H9 (cell line): ENCODE data around the gene GRK3. TPM values are rescaled to one million over a fixed set of nuclear protein-coding genes. Genes with fewer than 3 reads are reported as not detected.

Experiments used
- DNase-seq: peaks from one replicate; pipeline ENCODE4 v3.0.0-alpha.2; 2017
- H2AFZ ChIP-seq: one replicate; pipeline ENCODE4 v1.6.1; 2013; ENCODE audit warnings: mild to moderate bottlenecking, low read length, control low read depth, moderate library complexity
- H2AK5ac ChIP-seq: 2 replicates; pipeline ENCODE4 v1.6.1; 2013; ENCODE audit warnings: low read length, control low read depth, mixed read lengths; ENCODE audit not compliant: insufficient read length
- H2BK120ac ChIP-seq: one replicate; pipeline ENCODE4 v1.6.1; 2013; ENCODE audit warnings: low read depth, mild to moderate bottlenecking, low read length, control low read depth, inconsistent platforms; ENCODE audit not compliant: poor library complexity, severe bottlenecking
- H2BK12ac ChIP-seq: 2 replicates; pipeline ENCODE4 v1.6.1; 2013; ENCODE audit warnings: low read length, control low read depth, mixed read lengths, low read depth; ENCODE audit not compliant: insufficient read length
- H2BK15ac ChIP-seq: 2 replicates; pipeline ENCODE4 v1.6.1; 2013; ENCODE audit warnings: low read depth, low read length, control low read depth
- H2BK20ac ChIP-seq: one replicate; pipeline ENCODE4 v1.6.1; 2013; ENCODE audit warnings: low read depth, mild to moderate bottlenecking, low read length, control low read depth, inconsistent platforms; ENCODE audit not compliant: poor library complexity, severe bottlenecking
- H2BK5ac ChIP-seq: 2 replicates; pipeline ENCODE4 v1.6.1; 2013; ENCODE audit warnings: low read length, control low read depth, mixed read lengths; ENCODE audit not compliant: insufficient read length
- H3K14ac ChIP-seq: 2 replicates; pipeline ENCODE4 v1.6.1; 2013; ENCODE audit warnings: low read length, control low read depth; ENCODE audit not compliant: insufficient read depth
- H3K18ac ChIP-seq: 2 replicates; pipeline ENCODE4 v1.6.1; 2013; ENCODE audit warnings: low read depth, mild to moderate bottlenecking, mixed read lengths, low read length, control low read depth; ENCODE audit not compliant: insufficient read length
- H3K23ac ChIP-seq: 2 replicates; pipeline ENCODE4 v1.6.1; 2013; ENCODE audit warnings: low read length, control low read depth, mixed read lengths, low read depth; ENCODE audit not compliant: insufficient read length
- H3K23me2 ChIP-seq: 2 replicates; pipeline ENCODE4 v1.6.1; 2013; ENCODE audit warnings: low read depth, mild to moderate bottlenecking, mixed read lengths, low read length, control low read depth; ENCODE audit not compliant: insufficient read length, poor library complexity, severe bottlenecking
- H3K27ac ChIP-seq: 2 replicates; pipeline ENCODE4 v1.5.1; 2013; ENCODE audit warnings: low read length, control low read depth, mixed read lengths, low read depth; ENCODE audit not compliant: insufficient read length
- H3K27me3 ChIP-seq: 2 replicates; pipeline ENCODE4 v1.6.1; 2013; ENCODE audit warnings: low read length, control low read depth, inconsistent platforms; ENCODE audit not compliant: insufficient read depth
- H3K4ac ChIP-seq: 2 replicates; pipeline ENCODE4 v1.6.1; 2013; ENCODE audit warnings: low read depth, mild to moderate bottlenecking, control low read depth, inconsistent platforms, low read length, moderate library complexity
- H3K4me1 ChIP-seq: 2 replicates; pipeline ENCODE4 v1.6.1; 2013; ENCODE audit warnings: low read length, control low read depth, inconsistent platforms; ENCODE audit not compliant: insufficient read depth
- H3K4me2 ChIP-seq: 2 replicates; pipeline ENCODE4 v1.6.1; 2013; ENCODE audit warnings: low read length, control low read depth, mixed read lengths; ENCODE audit not compliant: insufficient read length, insufficient read depth
- H3K56ac ChIP-seq: 2 replicates; pipeline ENCODE4 v1.6.1; 2013; ENCODE audit warnings: low read depth, mild to moderate bottlenecking, mixed read lengths, low read length, control low read depth; ENCODE audit not compliant: insufficient read length
- H3K79me1 ChIP-seq: 2 replicates; pipeline ENCODE4 v1.6.1; 2013; ENCODE audit warnings: low read depth, mild to moderate bottlenecking, moderate library complexity, low read length, control low read depth, inconsistent platforms; ENCODE audit not compliant: insufficient read depth, poor library complexity, severe bottlenecking
- H3K79me2 ChIP-seq: 2 replicates; pipeline ENCODE4 v1.6.1; 2013; ENCODE audit warnings: low read length, control low read depth, inconsistent platforms; ENCODE audit not compliant: insufficient read depth
- H3K9ac ChIP-seq: 2 replicates; pipeline ENCODE4 v1.6.1; 2013; ENCODE audit warnings: low read length, control low read depth, mixed read lengths; ENCODE audit not compliant: insufficient read length; ENCODE audit errors: extremely low read depth
- H3K9me3 ChIP-seq: one replicate; pipeline ENCODE4 v1.6.1; 2013; ENCODE audit warnings: low read depth, low read length, inconsistent platforms; ENCODE audit not compliant: control insufficient read depth
- H3T11ph ChIP-seq: one replicate; pipeline ENCODE4 v1.6.1; 2013; ENCODE audit warnings: mild to moderate bottlenecking, low read length, control low read depth, inconsistent platforms
- H4K20me1 ChIP-seq: one replicate; pipeline ENCODE4 v1.6.1; 2013; ENCODE audit not compliant: control insufficient read depth, insufficient read length, insufficient read depth
- H4K5ac ChIP-seq: 2 replicates; pipeline ENCODE4 v1.6.1; 2013; ENCODE audit warnings: low read depth, mild to moderate bottlenecking, mixed read lengths, low read length, control low read depth; ENCODE audit not compliant: insufficient read length
- H4K8ac ChIP-seq: replicated peaks from 2 replicates; pipeline ENCODE4 v1.6.1; 2013; ENCODE audit warnings: low read length, control low read depth, mixed read lengths, low read depth; ENCODE audit not compliant: insufficient read length
- H4K91ac ChIP-seq: 2 replicates; pipeline ENCODE4 v1.6.1; 2013; ENCODE audit warnings: low read depth, mild to moderate bottlenecking, moderate library complexity, mixed read lengths, low read length, control low read depth; ENCODE audit not compliant: insufficient read length
- H3K27ac Mint-ChIP-seq, 3 experiments: 2 replicates in 2 of 3; 3 replicates in 1 of 3; pipeline ENCODE4 v1.8.0; 2020 to 2021; ENCODE audit warnings: mixed read lengths in 3 of 3, mild to moderate bottlenecking in 1 of 3, moderate library complexity in 1 of 3
- H3K27me3 Mint-ChIP-seq: 2 replicates; pipeline ENCODE4 v1.8.0; 2021; ENCODE audit warnings: low read depth, mild to moderate bottlenecking, moderate library complexity, mixed read lengths
- H3K36me3 Mint-ChIP-seq, 3 experiments: 2 replicates in 2 of 3; 3 replicates in 1 of 3; pipeline ENCODE4 v1.8.0; 2020 to 2021; ENCODE audit warnings: low read depth in 3 of 3, mixed read lengths in 3 of 3; ENCODE audit not compliant: insufficient read depth in 1 of 3
- H3K4me1 Mint-ChIP-seq, 2 experiments: 2 replicates each; pipeline ENCODE4 v1.8.0; 2020; ENCODE audit warnings: mixed read lengths in 2 of 2
- H3K4me3 Mint-ChIP-seq, 2 experiments: 2 replicates in 1 of 2; 3 replicates in 1 of 2; pipeline ENCODE4 v1.8.0; 2020 to 2021; ENCODE audit warnings: mild to moderate bottlenecking in 2 of 2, mixed read lengths in 2 of 2, moderate library complexity in 1 of 2
- H3K9me3 Mint-ChIP-seq, 2 experiments: 2 replicates in 1 of 2; 3 replicates in 1 of 2; pipeline ENCODE4 v1.8.0; 2020; ENCODE audit warnings: mild to moderate bottlenecking in 2 of 2, mixed read lengths in 2 of 2, moderate library complexity in 1 of 2
- WGBS: extraction: QIAGEN DNeasy Blood & Tissue Kit; methylation state at CpG from one replicate; pipeline ENCODE4 v1.1.7; 2013; ENCODE audit warnings: missing lambda C conversion rate, low lambda C conversion rate, mixed read lengths; ENCODE audit not compliant: insufficient read length; ENCODE audit errors: extremely low coverage; 5-methylcytosine and 5-hydroxymethylcytosine counted together
- total RNA-seq: library from RNA; stranded (reverse); gene quantifications from 2 replicates; pipeline ENCODE4 v1.2.1, GENCODE V29; 2021
- TF ChIP-seq, protein P1 (sequence below): fragments of 200-600 bp; sonication (generic); conservative IDR thresholded peaks from 3 replicates; pipeline ENCODE4 v1.8.0; 2021; ENCODE audit warnings: antibody characterized with exemption, mild to moderate bottlenecking

The GRK3 gene
- total RNA-seq, 1 experiment from 2014 or later, result 23.9 TPM

DNA sequence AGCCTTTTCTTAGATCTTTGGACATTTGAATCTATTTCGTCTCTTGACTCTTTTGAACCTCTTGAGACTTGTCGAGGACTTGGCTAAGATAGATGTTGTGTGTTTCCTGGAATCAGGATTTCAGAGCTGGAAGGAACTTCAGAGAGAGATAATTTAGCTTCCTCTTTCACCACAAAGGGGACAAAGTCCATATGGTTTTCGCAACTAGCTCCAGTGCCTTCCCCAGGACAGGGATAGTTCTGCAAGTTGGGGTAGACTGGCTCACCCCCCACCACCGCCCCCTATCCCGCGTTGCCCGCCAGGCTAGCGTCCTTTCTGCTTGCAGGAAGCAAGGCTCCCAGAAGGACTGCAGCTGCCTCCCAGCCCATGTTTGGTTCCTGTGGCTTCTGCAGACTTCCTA, 101.8 kb downstream of the GRK3 start:
- Histone ChIP-seq H3K18ac (no peak overlapping the region), H2AFZ (no peak overlapping the region), H3K27me3 (no peaks in the 10 kb centered on the region), H3K79me2 (no peaks in the 10 kb centered on the region), H3K23ac (no peak overlapping the region), H3K27ac (no peak overlapping the region), H3K56ac (no peak overlapping the region), H4K91ac (no peak overlapping the region), H2BK20ac (no peak overlapping the region), H3K14ac (no peak overlapping the region), H3K79me1 (no peaks in the 10 kb centered on the region), H2BK15ac (no peak overlapping the region), H2BK120ac (no peak overlapping the region), H3K9me3 (no peaks in the 10 kb centered on the region), H2AK5ac (no peak overlapping the region), H3K4ac (no peak overlapping the region), H3K9ac (no peak overlapping the region), H4K5ac (no peak overlapping the region), H2BK12ac (no peak overlapping the region), H3K23me2 (no peaks in the 10 kb centered on the region), H3T11ph (no peak overlapping the region), H3K4me1 (no peaks in the 10 kb centered on the region; the same call in 1 of the 2 replicates), H4K20me1 (no peaks in the 10 kb centered on the region), H3K4me2 (no peak overlapping the region), H2BK5ac (no peak overlapping the region), H4K8ac (no peak overlapping the region)
- DNase-seq, result peak; percentile 38
- Mint-ChIP-seq H3K4me1 (peaks cover 14 to 15% of the 10 kb centered on the region in 2 experiments), H3K27ac (no peak overlapping the region), H3K4me3 (no peak overlapping the region), H3K9me3 (no peaks in the 10 kb centered on the region), H3K36me3 (peaks cover 3 to 7% (median 4%) of the 10 kb centered on the region in 3 experiments; a peak in 1 of 7 replicates), H3K27me3 (no peaks in the 10 kb centered on the region)
- TF ChIP-seq, protein P1, sequence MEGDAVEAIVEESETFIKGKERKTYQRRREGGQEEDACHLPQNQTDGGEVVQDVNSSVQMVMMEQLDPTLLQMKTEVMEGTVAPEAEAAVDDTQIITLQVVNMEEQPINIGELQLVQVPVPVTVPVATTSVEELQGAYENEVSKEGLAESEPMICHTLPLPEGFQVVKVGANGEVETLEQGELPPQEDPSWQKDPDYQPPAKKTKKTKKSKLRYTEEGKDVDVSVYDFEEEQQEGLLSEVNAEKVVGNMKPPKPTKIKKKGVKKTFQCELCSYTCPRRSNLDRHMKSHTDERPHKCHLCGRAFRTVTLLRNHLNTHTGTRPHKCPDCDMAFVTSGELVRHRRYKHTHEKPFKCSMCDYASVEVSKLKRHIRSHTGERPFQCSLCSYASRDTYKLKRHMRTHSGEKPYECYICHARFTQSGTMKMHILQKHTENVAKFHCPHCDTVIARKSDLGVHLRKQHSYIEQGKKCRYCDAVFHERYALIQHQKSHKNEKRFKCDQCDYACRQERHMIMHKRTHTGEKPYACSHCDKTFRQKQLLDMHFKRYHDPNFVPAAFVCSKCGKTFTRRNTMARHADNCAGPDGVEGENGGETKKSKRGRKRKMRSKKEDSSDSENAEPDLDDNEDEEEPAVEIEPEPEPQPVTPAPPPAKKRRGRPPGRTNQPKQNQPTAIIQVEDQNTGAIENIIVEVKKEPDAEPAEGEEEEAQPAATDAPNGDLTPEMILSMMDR, result no peak
- WGBS, result no CpG with 5 or more reads among the region's 8 CpGs
